CD4-positive, alpha-beta memory T cell (primary cell): ENCODE measurements around the gene GPR141. TPM values are rescaled to one million over a fixed set of nuclear protein-coding genes. Genes with fewer than 3 reads are reported as not detected.

ENCODE experiments used
- CTCF ChIA-PET: fragments of 350-600 bp; sonication (Branson Sonifier 250); formaldehyde crosslinking; loops from one replicate; lab custom pipeline; 2021; ENCODE audit warnings: inconsistent platforms; ENCODE audit not compliant: partially characterized antibody; lab: Charles Lee
- POLR2A ChIA-PET: fragments of 350-600 bp; sonication (Branson Sonifier 250); formaldehyde crosslinking; loops from one replicate; lab custom pipeline; 2021; ENCODE audit not compliant: partially characterized antibody; lab: Charles Lee
- DNase-seq, 5 donors: peaks; one replicate each; pipeline versions ENCODE4 v3.0.0 to v3.0.0-alpha.2; 2020 to 2022; ENCODE audit warnings: mixed read lengths in 1 of 5
- H3K27ac ChIP-seq: one replicate; pipeline ENCODE4 v1.7.0; 2013; ENCODE audit warnings: low read depth, low read length
- H3K27me3 ChIP-seq: 2 replicates; pipeline ENCODE4 v1.7.0; 2013; ENCODE audit warnings: mild to moderate bottlenecking, low read length, moderate library complexity; ENCODE audit not compliant: insufficient read depth
- H3K36me3 ChIP-seq: 2 replicates; pipeline ENCODE4 v1.7.0; 2013; ENCODE audit warnings: mild to moderate bottlenecking, low read length, moderate library complexity; ENCODE audit not compliant: insufficient read depth
- H3K4me1 ChIP-seq: 2 replicates; pipeline ENCODE4 v1.7.0; 2013; ENCODE audit warnings: mild to moderate bottlenecking, low read length, moderate library complexity; ENCODE audit not compliant: insufficient read depth
- H3K4me3 ChIP-seq, 2 donors: one replicate each; pipeline ENCODE4 v1.7.0; 2013; ENCODE audit warnings: low read length in 2 of 2, mild to moderate bottlenecking in 1 of 2
- H3K9me3 ChIP-seq, 2 donors: one replicate each; pipeline ENCODE4 v1.7.0; 2013; ENCODE audit warnings: low read length in 2 of 2, control low read depth in 1 of 2; ENCODE audit not compliant: control insufficient read depth in 1 of 2
- H3K27ac Mint-ChIP-seq, 7 donors: one replicate each; pipeline ENCODE4 v1.8.0; 2020 to 2021; ENCODE audit warnings: mixed read lengths in 7 of 7, mild to moderate bottlenecking in 6 of 7, inconsistent platforms in 3 of 7, moderate library complexity in 3 of 7
- H3K27me3 Mint-ChIP-seq, 2 donors: one replicate each; pipeline ENCODE4 v1.8.0; 2020 to 2021; ENCODE audit warnings: mixed read lengths in 2 of 2
- H3K36me3 Mint-ChIP-seq, 2 donors: one replicate each; pipeline ENCODE4 v1.8.0; 2020 to 2021; ENCODE audit warnings: mixed read lengths in 2 of 2, inconsistent platforms in 1 of 2, mild to moderate bottlenecking in 1 of 2
- H3K4me1 Mint-ChIP-seq, 4 donors: one replicate each; pipeline ENCODE4 v1.8.0; 2020 to 2021; ENCODE audit warnings: mixed read lengths in 4 of 4, mild to moderate bottlenecking in 1 of 4
- H3K4me3 Mint-ChIP-seq, 8 donors: one replicate each; pipeline ENCODE4 v1.8.0; 2020 to 2021; ENCODE audit warnings: mixed read lengths in 8 of 8, mild to moderate bottlenecking in 7 of 8, moderate library complexity in 6 of 8, inconsistent platforms in 3 of 8
- H3K9me3 Mint-ChIP-seq, 8 donors: one replicate each; pipeline ENCODE4 v1.8.0; 2020 to 2021; ENCODE audit warnings: mixed read lengths in 8 of 8, mild to moderate bottlenecking in 5 of 8, inconsistent platforms in 3 of 8, moderate library complexity in 1 of 8
- intact Hi-C: fragments of 100-400 bp; cut with micrococcal nuclease; formaldehyde crosslinking; loops from one replicate; pipeline ENCODE4 v1.15.1; 2023
- polyA plus RNA-seq, 2 donors: library from polyadenylated mRNA; unstranded; fragments of 300-500 nt; fragmentation: Illumina TruSeq; gene quantifications; one replicate each; pipeline ENCODE4 v1.2.3, GENCODE V29; 2021
- total RNA-seq, 2 experiments: library from RNA; stranded (reverse); gene quantifications; one replicate each; pipeline ENCODE4 v1.2.3, GENCODE V29; 2021

The GPR141 gene
- total and polyA plus RNA-seq, 4 experiments from 2014 or later, result not detected

- Histone ChIP-seq H3K36me3 (no peaks in the 10 kb centered on the region), H3K4me1 (no peaks in the 10 kb centered on the region), H3K27me3 (no peaks in the 10 kb centered on the region), H3K27ac (no peak overlapping the region), H3K9me3 (no peaks in the 10 kb centered on the region), H3K4me3 (no peak overlapping the region)
- Mint-ChIP-seq H3K9me3 (peaks cover 3 to 24% (median 14%) of the 10 kb centered on the region in 8 donors), H3K27ac (no peak overlapping the region), H3K4me3 (no peak overlapping the region), H3K4me1 (peaks cover 0 to 5% (median 2%) of the 10 kb centered on the region in 4 donors), H3K27me3 (peaks cover 1 to 4% of the 10 kb centered on the region in 2 donors), H3K36me3 (peaks cover 0 to 5% of the 10 kb centered on the region in 2 donors)
- DNase-seq, result no peak
- intact Hi-C loops, result no loop called here
- POLR2A ChIA-PET, result no interaction called here
- CTCF ChIA-PET, result no interaction called here
Measured at GRCh38 chr7:37782166-37782565, 98.6 kb downstream of the GPR141 start.

GRCh38 chr7:37784015-37784414 lies 100.4 kb downstream of the GPR141 start:
- no peak overlapping the region for H3K4me3 ChIP-seq
- Mint-ChIP-seq H3K4me3 (no peak overlapping the region), H3K36me3 (no peaks in the 10 kb centered on the region), H3K27me3 (peaks cover 1% of the 10 kb centered on the region in 2 donors), H3K4me1 (peaks cover 0 to 5% (median 2%) of the 10 kb centered on the region in 4 donors), H3K27ac (no peak overlapping the region), H3K9me3 (peaks cover 0 to 9% (median 3%) of the 10 kb centered on the region in 8 donors)
- ChIA-PET CTCF (no interaction called here), POLR2A (no interaction called here)
- H3K27ac ChIP-seq, result no peak overlapping the region
- H3K9me3 ChIP-seq, result no peaks in the 10 kb centered on the region
- intact Hi-C loops, result no loop called here
- no peak for DNase-seq
- H3K4me1 ChIP-seq, result no peaks in the 10 kb centered on the region
- H3K27me3 ChIP-seq, result no peaks in the 10 kb centered on the region
- no peaks in the 10 kb centered on the region for H3K36me3 ChIP-seq

- POLR2A ChIA-PET, result no interaction called here
Measured at GRCh38 chr7:37786741-37787569, 103.4 kb downstream of the GPR141 start.

More at GRCh38 chr7:37786741-37787569, 103.4 kb downstream of the GPR141 start:
- Mint-ChIP-seq H3K27me3 (no peaks in the 10 kb centered on the region), H3K27ac (peak overlapping the region in 1 of 7 donors; percentile 11), H3K4me1 (peaks cover 0 to 5% (median 2%) of the 10 kb centered on the region in 4 donors), H3K9me3 (no peaks in the 10 kb centered on the region), H3K36me3 (no peaks in the 10 kb centered on the region), H3K4me3 (no peak overlapping the region)
- intact Hi-C loops, result no loop called here
- H3K9me3 ChIP-seq, result no peaks in the 10 kb centered on the region
- no peaks in the 10 kb centered on the region for H3K4me1 ChIP-seq
- no peak overlapping the region for H3K4me3 ChIP-seq
- peak in 1 of 5 donors; percentile 10 for DNase-seq
- H3K36me3 ChIP-seq, result no peaks in the 10 kb centered on the region
- H3K27ac ChIP-seq, result no peak overlapping the region
- H3K27me3 ChIP-seq, result no peaks in the 10 kb centered on the region
- CTCF ChIA-PET, result no interaction called here

Other genes with a start within 250 kb of the GPR141 start
- 100 to 1,000 TPM; 123 to 131 TPM for gene ELMO1, start 234.9 kb upstream of the GPR141 start, total RNA-seq
- 10 to 100 TPM; 45.1 to 99.4 TPM for gene ELMO1, start 234.9 kb upstream of the GPR141 start, polyA plus RNA-seq
- gene NME8, start 164.8 kb downstream of the GPR141 start, total RNA-seq, result not detected
- gene NME8, start 164.8 kb downstream of the GPR141 start, polyA plus RNA-seq, result not detected
- not detected for gene SFRP4, start 233.1 kb downstream of the GPR141 start, total RNA-seq
- not detected for gene SFRP4, start 233.1 kb downstream of the GPR141 start, polyA plus RNA-seq
- gene EPDR1, start 236.9 kb downstream of the GPR141 start, total RNA-seq, result under 1 TPM; 0.19 to 0.41 TPM
- gene EPDR1, start 236.9 kb downstream of the GPR141 start, polyA plus RNA-seq, result under 1 TPM; 0.32 to 0.37 TPM